ENCODE results near the gene CAMTA1.
"Not testable (repeated sequence)": the region's sequence is repeated elsewhere in the genome, so short reads cannot be mapped to it uniquely, and the experiment has no call there.

The CAMTA1 gene

GRCh38 chr1:7783826-7784491 lies 998.7 kb downstream of the CAMTA1 start, which contains the start of gene PER3:
Gene PER3, plus strand, starts transcription at chr1:7784291. Its CDS starts 587 bp downstream, at chr1:7784878.
- DNase-seq, result peak; percentile 84

GRCh38 chr1:7784492-7785071 lies 999.3 kb downstream of the CAMTA1 start:
- no peak for DNase-seq

- no peak for DNase-seq
These were observed 999.9 kb downstream of the CAMTA1 start for GRCh38 chr1:7785108-7785507.

- DNase-seq, result no peak
These were observed 1001.5 kb downstream of the CAMTA1 start for GRCh38 chr1:7786795-7787194.

GRCh38 chr1:7789828-7790227 lies 1004.6 kb downstream of the CAMTA1 start:
- DNase-seq, result no peak

- not testable (repeated sequence) for DNase-seq
These were observed 1005.8 kb downstream of the CAMTA1 start for GRCh38 chr1:7791027-7791426.

GRCh38 chr1:7795406-7795805 lies 1010.2 kb downstream of the CAMTA1 start:
- DNase-seq, result no peak

GRCh38 chr1:7805460-7805859 lies 1020.2 kb downstream of the CAMTA1 start:
- no peak for DNase-seq

GRCh38 chr1:7808253-7808844 lies 1023.1 kb downstream of the CAMTA1 start:
- DNase-seq, result no peak

- no peak for DNase-seq
These were observed 1024.5 kb downstream of the CAMTA1 start for GRCh38 chr1:7809742-7810141.

- no peak for DNase-seq
These were observed 1025.1 kb downstream of the CAMTA1 start for GRCh38 chr1:7810395-7810794.

GRCh38 chr1:7811476-7811875 lies 1026.2 kb downstream of the CAMTA1 start:
- DNase-seq, result no peak

- DNase-seq, result no peak
These were observed 1028.6 kb downstream of the CAMTA1 start for GRCh38 chr1:7813677-7814373.
